ENCODE measurements around the gene ATP5ME. TPM values are rescaled to one million over a fixed set of nuclear protein-coding genes. Genes with fewer than 3 reads are reported as not detected.

Gene ATP5ME
- total and polyA plus RNA-seq, 11 donors: 210 to 2,413 (median 800) TPM

DNA sequence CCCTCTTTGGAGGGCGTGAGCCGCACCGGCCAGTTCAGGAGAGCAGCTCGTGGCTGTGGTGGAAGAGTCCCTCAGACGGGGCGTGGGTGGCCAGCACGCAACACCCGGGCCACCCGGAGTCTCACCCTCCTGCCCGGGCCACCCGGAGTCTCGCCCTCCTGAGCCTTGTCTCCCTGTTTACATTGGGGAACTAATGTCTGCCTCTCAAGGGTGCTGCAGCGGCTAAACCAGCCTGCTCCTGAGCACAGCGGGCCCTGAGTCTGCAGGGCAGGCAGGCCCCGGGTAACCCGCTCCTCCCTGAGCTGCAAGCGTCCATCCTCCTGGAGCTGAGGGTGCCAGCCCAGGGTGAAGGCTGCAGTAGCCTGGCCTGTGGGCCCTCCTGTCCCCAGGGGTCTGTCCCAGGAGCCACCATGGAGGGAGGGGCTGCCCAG is 45.8 kb downstream of the ATP5ME start:
- no peak overlapping the region for H3K4me3 ChIP-seq
- H3K4me1 ChIP-seq: no peaks in the 10 kb centered on the region
- H3K27me3 ChIP-seq: peaks cover 0 to 25% (median 0%) of the 10 kb centered on the region in 9 donors
- 88 to 94% (median 92%) methylated on average over 8 to 17 of the region's 17 CpGs for WGBS, 4 donors
- intact Hi-C loops (cut with DNase I): no loop called here
- H3K9me3 ChIP-seq: peaks cover 0 to 11% (median 0%) of the 10 kb centered on the region in 12 donors
- TF ChIP-seq, protein P1, sequence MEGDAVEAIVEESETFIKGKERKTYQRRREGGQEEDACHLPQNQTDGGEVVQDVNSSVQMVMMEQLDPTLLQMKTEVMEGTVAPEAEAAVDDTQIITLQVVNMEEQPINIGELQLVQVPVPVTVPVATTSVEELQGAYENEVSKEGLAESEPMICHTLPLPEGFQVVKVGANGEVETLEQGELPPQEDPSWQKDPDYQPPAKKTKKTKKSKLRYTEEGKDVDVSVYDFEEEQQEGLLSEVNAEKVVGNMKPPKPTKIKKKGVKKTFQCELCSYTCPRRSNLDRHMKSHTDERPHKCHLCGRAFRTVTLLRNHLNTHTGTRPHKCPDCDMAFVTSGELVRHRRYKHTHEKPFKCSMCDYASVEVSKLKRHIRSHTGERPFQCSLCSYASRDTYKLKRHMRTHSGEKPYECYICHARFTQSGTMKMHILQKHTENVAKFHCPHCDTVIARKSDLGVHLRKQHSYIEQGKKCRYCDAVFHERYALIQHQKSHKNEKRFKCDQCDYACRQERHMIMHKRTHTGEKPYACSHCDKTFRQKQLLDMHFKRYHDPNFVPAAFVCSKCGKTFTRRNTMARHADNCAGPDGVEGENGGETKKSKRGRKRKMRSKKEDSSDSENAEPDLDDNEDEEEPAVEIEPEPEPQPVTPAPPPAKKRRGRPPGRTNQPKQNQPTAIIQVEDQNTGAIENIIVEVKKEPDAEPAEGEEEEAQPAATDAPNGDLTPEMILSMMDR (IDR thresholded peaks at IDR 0.05): no peak
- TF ChIP-seq POLR2A (IDR thresholded peaks at IDR 0.05): no peak
- ATAC-seq: no peak
- DNase-seq: no peak
- no peak overlapping the region for H3K27ac ChIP-seq
- H3K36me3 ChIP-seq: no peaks in the 10 kb centered on the region

DNA sequence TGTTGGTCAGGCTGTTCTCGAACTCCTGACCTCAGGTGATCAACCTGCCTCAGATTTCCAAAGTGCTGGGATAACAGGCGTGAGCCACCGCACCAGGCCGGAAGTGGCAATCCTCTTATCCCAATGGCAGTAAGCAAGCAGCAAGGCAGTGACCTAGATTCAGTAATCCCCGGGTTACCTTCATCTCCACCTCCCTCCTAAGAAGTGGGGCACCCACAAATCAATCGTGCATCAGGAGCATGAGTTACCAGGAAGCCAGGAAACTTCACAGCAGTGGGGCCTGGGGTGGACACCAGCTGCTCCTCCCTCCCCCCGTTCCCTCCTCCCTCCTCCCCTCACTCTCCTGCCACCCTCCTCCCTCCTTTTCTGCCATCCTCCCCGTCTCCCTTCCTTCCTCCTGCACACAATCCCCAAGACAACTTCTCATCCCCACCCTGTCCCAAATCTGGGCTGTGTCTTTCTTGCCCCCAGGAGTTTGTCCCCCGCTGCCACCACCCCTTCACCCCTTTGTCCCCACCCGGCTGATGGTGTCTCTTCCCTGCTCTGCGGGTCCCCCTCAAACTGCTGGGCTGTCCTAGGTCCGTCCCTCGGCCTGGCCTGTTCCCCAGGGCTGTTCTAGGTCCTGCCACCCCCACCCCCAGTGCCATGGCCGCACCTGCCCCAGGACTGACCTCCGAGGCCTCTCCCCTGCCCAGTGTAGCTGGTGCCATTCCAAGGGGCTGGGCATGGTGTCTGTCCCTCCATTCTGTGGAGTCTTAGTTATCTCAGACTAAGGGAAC is 46.5 kb downstream of the ATP5ME start:
- Histone ChIP-seq H3K9me3 (peaks cover 0 to 5% (median 0%) of the 10 kb centered on the region in 12 donors), H3K27me3 (peaks cover 0 to 25% (median 0%) of the 10 kb centered on the region in 9 donors), H3K27ac (no peak overlapping the region), H3K4me1 (no peaks in the 10 kb centered on the region), H3K4me3 (no peak overlapping the region), H3K36me3 (no peaks in the 10 kb centered on the region)
- no peak for DNase-seq
- 73 to 79% (median 78%) methylated on average over 14 to 15 of the region's 15 CpGs for WGBS, 4 donors
- intact Hi-C loops (cut with DNase I): no loop called here
- ATAC-seq: no peak
- no peak for TF ChIP-seq POLR2A (IDR thresholded peaks at IDR 0.05)
- TF ChIP-seq, protein P1 (IDR thresholded peaks at IDR 0.05): no peak

DNA sequence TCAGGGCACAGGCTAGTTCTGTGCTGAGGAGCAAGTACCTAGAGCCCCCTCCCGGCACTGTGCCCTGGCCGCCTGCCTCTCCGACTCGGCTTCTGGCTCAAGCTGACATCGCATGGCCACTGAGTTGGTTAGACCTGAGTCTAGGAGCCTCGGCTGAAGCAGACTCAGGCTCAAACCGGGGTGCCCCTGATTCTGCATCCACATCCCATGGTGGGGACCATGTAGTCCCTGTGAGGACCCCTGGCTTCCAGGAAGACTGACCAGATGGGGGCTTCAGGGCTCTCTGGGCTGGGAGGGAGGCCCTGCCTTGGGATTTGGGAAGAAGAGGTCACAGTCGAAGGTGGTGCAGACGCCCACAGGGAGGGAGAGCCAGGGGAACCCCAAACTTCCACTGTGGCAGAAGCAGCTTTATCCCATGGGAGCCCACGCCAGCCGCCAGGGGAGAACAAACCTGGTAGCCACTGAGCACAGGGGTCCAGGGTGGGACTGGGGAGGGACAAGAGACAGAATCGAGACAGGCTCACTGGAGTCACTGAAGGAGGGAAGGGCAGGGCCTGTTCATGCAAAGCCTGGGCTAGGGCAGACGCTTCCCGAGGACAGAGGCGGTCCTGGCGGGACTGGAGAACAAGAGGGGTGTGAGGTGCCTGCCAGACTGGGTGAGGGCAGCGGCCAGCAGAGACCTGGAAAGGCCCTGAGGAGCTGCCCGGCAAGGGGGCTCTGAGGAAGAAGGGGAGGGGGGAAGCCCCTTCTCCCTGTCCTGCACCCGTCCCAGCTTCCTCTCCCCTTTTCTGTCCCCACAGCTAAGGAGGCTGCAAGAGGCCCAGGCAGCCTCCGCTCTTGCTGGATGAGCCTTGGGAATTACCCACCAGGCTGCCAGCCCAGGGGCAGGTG is 47.6 kb downstream of the ATP5ME start:
- H3K27me3 ChIP-seq: peaks cover 0 to 25% (median 0%) of the 10 kb centered on the region in 9 donors
- no peak overlapping the region for H3K4me3 ChIP-seq
- no peak for DNase-seq
- no peaks in the 10 kb centered on the region for H3K4me1 ChIP-seq
- no peak overlapping the region for H3K27ac ChIP-seq
- intact Hi-C loops (cut with DNase I): no loop called here
- no peaks in the 10 kb centered on the region for H3K9me3 ChIP-seq
- no peaks in the 10 kb centered on the region for H3K36me3 ChIP-seq
- no peak for ATAC-seq
- 71 to 80% (median 77%) methylated on average over 17 to 20 of the region's 20 CpGs for WGBS, 4 donors
- no peak for TF ChIP-seq POLR2A (IDR thresholded peaks at IDR 0.05)
- TF ChIP-seq, protein P1 (IDR thresholded peaks at IDR 0.05): no peak

DNA sequence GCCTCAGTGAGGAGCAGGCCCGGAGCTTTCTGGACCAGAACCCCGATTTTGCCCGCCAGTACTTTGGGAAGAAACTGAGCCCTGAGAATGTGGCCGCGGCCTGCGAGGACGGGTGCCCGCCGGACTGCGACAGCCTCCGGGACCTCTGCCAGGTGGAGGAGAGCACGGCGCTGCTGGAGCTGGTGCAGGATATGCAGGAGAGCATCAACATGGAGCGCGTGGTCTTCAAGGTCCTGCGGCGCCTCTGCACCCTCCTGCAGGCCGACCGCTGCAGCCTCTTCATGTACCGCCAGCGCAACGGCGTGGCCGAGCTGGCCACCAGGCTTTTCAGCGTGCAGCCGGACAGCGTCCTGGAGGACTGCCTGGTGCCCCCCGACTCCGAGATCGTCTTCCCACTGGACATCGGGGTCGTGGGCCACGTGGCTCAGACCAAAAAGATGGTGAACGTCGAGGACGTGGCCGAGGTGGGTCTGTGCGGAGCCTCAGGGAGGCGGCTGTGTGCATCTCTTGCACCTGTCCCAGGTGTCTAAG is 48.4 kb downstream of the ATP5ME start:
- no peak for DNase-seq
- intact Hi-C loops (cut with DNase I): no loop called here
- no peaks in the 10 kb centered on the region for H3K36me3 ChIP-seq
- H3K27ac ChIP-seq: no peak overlapping the region
- H3K9me3 ChIP-seq: no peaks in the 10 kb centered on the region
- ATAC-seq: no peak
- no peak for TF ChIP-seq POLR2A (IDR thresholded peaks at IDR 0.05)
- TF ChIP-seq, protein P1 (IDR thresholded peaks at IDR 0.05): no peak
- peaks cover 0 to 25% (median 0%) of the 10 kb centered on the region in 9 donors for H3K27me3 ChIP-seq
- no peak overlapping the region for H3K4me3 ChIP-seq
- H3K4me1 ChIP-seq: no peaks in the 10 kb centered on the region
- 88 to 92% (median 91%) methylated on average over 30 to 39 of the region's 39 CpGs for WGBS, 4 donors

All from heart left ventricle (tissue), 16 donors.